GM12801 (cell line): ENCODE measurements around the gene PIGH.

Experiments used
- CTCF ChIP-seq: IDR thresholded peaks from one replicate; pipeline ENCODE4 v1.5.1; 2011; ENCODE audit warnings: control low read depth; ENCODE audit not compliant: insufficient read length; ENCODE audit errors: extremely low read depth

PIGH gene

GRCh38 chr14:67541448-67542387, 58.4 kb downstream of the PIGH start:
- TF ChIP-seq CTCF = no peak
